Neural cell (in vitro differentiated cells): ENCODE data around the gene PIM2. TPM values are rescaled to one million over a fixed set of nuclear protein-coding genes. Genes with fewer than 3 reads are reported as not detected.

Experiments
- H2AFZ ChIP-seq: fragments of 200-600, 300-800 bp; sonication (generic), shearing (Covaris generic); 2 replicates; pipeline ENCODE4 v1.6.0; 2014; ENCODE audit warnings: low read depth, mild to moderate bottlenecking, antibody characterized with exemption, low read length, moderate library complexity
- H3F3A ChIP-seq: fragments of 200-600 bp; shearing (Covaris generic); 2 replicates; pipeline ENCODE4 v1.6.1; 2016; ENCODE audit warnings: mild to moderate bottlenecking, moderate library complexity, mixed read lengths, antibody characterized with exemption, low read length; ENCODE audit not compliant: insufficient read depth, poor library complexity, severe bottlenecking
- H3K27ac ChIP-seq: fragments of 200-600, 300-800 bp; sonication (generic), shearing (Covaris generic); 2 replicates; pipeline ENCODE4 v1.5.1; 2014; ENCODE audit warnings: mild to moderate bottlenecking, low read length, moderate library complexity
- H3K27me3 ChIP-seq: fragments of 300-800, 200-600 bp; sonication (generic), shearing (Covaris generic); 2 replicates; pipeline ENCODE4 v1.6.0; 2014; ENCODE audit warnings: mild to moderate bottlenecking, low read depth, low read length, moderate library complexity; ENCODE audit not compliant: insufficient read depth
- H3K36me3 ChIP-seq: fragments of 300-800, 200-600 bp; sonication (generic), shearing (Covaris generic); 2 replicates; pipeline ENCODE4 v1.5.1; 2014; ENCODE audit warnings: mild to moderate bottlenecking, antibody characterized with exemption, low read length, moderate library complexity; ENCODE audit not compliant: insufficient read depth
- H3K4me2 ChIP-seq: fragments of 300-800, 200-600 bp; sonication (generic), shearing (Covaris generic); 2 replicates; pipeline ENCODE4 v1.6.0; 2014; ENCODE audit warnings: mild to moderate bottlenecking, low read length
- H3K4me3 ChIP-seq: fragments of 300-800, 200-600 bp; sonication (generic), shearing (Covaris generic); 2 replicates; pipeline ENCODE4 v1.5.1; 2014; ENCODE audit warnings: mild to moderate bottlenecking, low read length, moderate library complexity
- H3K79me2 ChIP-seq: fragments of 200-600 bp; shearing (Covaris generic); replicated peaks from 2 replicates; pipeline ENCODE4 v1.6.0; 2014; ENCODE audit warnings: mild to moderate bottlenecking, low read length, moderate library complexity; ENCODE audit not compliant: insufficient read depth
- H3K9ac ChIP-seq: fragments of 300-800, 200-600 bp; sonication (generic), shearing (Covaris generic); 2 replicates; pipeline ENCODE4 v1.6.1; 2016; ENCODE audit warnings: mild to moderate bottlenecking, low read length, mixed read lengths
- H3K9me2 ChIP-seq: fragments of 200-600 bp; shearing (Covaris generic); 2 replicates; pipeline ENCODE4 v1.6.1; 2016; ENCODE audit warnings: mild to moderate bottlenecking, low read length, mixed read lengths; ENCODE audit not compliant: insufficient read depth
- H3K9me3 ChIP-seq: fragments of 200-600, 300-800 bp; sonication (generic), shearing (Covaris generic); 2 replicates; pipeline ENCODE4 v1.6.1; 2016; ENCODE audit warnings: mild to moderate bottlenecking, mixed run types, low read length, moderate library complexity, mixed read lengths
- H4K20me1 ChIP-seq: fragments of 200-600 bp; shearing (Covaris generic); 2 replicates; pipeline ENCODE4 v1.6.1; 2016; ENCODE audit warnings: mild to moderate bottlenecking, mixed run types; ENCODE audit not compliant: insufficient read depth
- CTCF ChIP-seq: fragments of 450-650 bp; IDR thresholded peaks from 2 replicates; pipeline ENCODE4 v1.5.1; 2014; ENCODE audit warnings: antibody characterized with exemption, mild to moderate bottlenecking, moderate library complexity; ENCODE audit not compliant: poor library complexity, severe bottlenecking
- EP300 ChIP-seq: fragments of 450-650 bp; conservative IDR thresholded peaks from 2 replicates; pipeline ENCODE4 v1.6.1; 2014; ENCODE audit warnings: antibody characterized with exemption, mild to moderate bottlenecking, moderate library complexity; ENCODE audit not compliant: poor library complexity, severe bottlenecking
- EZH2 ChIP-seq: fragments of 200-600, 300-800 bp; shearing (Covaris generic), sonication (generic); IDR thresholded peaks from 2 replicates; pipeline ENCODE4 v1.6.1; 2014; ENCODE audit warnings: antibody characterized with exemption, low read length, borderline replicate concordance, mild to moderate bottlenecking; ENCODE audit not compliant: insufficient read depth, poor library complexity, severe bottlenecking
- MXI1 ChIP-seq: fragments of 450-650 bp; conservative IDR thresholded peaks from 2 replicates; pipeline ENCODE4 v1.6.1; 2014; ENCODE audit warnings: antibody characterized with exemption, mild to moderate bottlenecking; ENCODE audit not compliant: poor library complexity, severe bottlenecking
- POLR2AphosphoS5 ChIP-seq: IDR thresholded peaks from 2 replicates; pipeline ENCODE4 v1.6.1; 2012
- RAD21 ChIP-seq: fragments of 450-650 bp; conservative IDR thresholded peaks from 2 replicates; pipeline ENCODE4 v1.6.1; 2014; ENCODE audit warnings: antibody characterized with exemption, mild to moderate bottlenecking, moderate library complexity
- SMC3 ChIP-seq: fragments of 450-650 bp; conservative IDR thresholded peaks from 2 replicates; pipeline ENCODE4 v1.6.1; 2014; ENCODE audit warnings: antibody characterized with exemption, mild to moderate bottlenecking, moderate library complexity; ENCODE audit not compliant: poor library complexity
- TAF1 ChIP-seq: IDR thresholded peaks from 2 replicates; pipeline ENCODE4 v1.6.1; 2012; ENCODE audit warnings: low read depth
- polyA plus RNA-seq: library from polyadenylated mRNA; depleted of rRNA; stranded (reverse); fragments of >200 nt; gene quantifications from 2 replicates; pipeline ENCODE4 v1.2.3, GENCODE V29; 2014
- small RNA-seq, 3 experiments: library from RNA; depleted of rRNA; stranded (forward); fragments of <200 nt; gene quantifications; one replicate each; pipeline ENCODE3, GENCODE V24; 2012
- TF ChIP-seq, protein P1 (sequence below): IDR thresholded peaks from 2 replicates; pipeline ENCODE4 v1.6.1; 2012; ENCODE audit warnings: borderline replicate concordance

The PIM2 gene
- polyA plus RNA-seq, 1 donor from 2014 or later, result 8.9 TPM

GRCh38 chrX:48864210-48864609 lies 54.6 kb downstream of the PIM2 start:
- Histone ChIP-seq H3K36me3 (no peaks in the 10 kb centered on the region), H4K20me1 (no peaks in the 10 kb centered on the region), H3K27me3 (no peaks in the 10 kb centered on the region), H3K9me3 (no peaks in the 10 kb centered on the region), H3K4me3 (no peak overlapping the region), H2AFZ (no peak overlapping the region), H3K9ac (no peak overlapping the region), H3K4me2 (no peak overlapping the region), H3K27ac (no peak overlapping the region), H3K79me2 (no peaks in the 10 kb centered on the region), H3F3A (no peaks in the 10 kb centered on the region), H3K9me2 (no peaks in the 10 kb centered on the region)
- TF ChIP-seq CTCF, result no peak
- TF ChIP-seq EZH2, result no peak
- no peak for TF ChIP-seq MXI1
- no peak for TF ChIP-seq RAD21
- no peak for TF ChIP-seq EP300
- TF ChIP-seq TAF1, result no peak
- no peak for TF ChIP-seq SMC3
- TF ChIP-seq POLR2AphosphoS5, result no peak
- TF ChIP-seq, protein P1, sequence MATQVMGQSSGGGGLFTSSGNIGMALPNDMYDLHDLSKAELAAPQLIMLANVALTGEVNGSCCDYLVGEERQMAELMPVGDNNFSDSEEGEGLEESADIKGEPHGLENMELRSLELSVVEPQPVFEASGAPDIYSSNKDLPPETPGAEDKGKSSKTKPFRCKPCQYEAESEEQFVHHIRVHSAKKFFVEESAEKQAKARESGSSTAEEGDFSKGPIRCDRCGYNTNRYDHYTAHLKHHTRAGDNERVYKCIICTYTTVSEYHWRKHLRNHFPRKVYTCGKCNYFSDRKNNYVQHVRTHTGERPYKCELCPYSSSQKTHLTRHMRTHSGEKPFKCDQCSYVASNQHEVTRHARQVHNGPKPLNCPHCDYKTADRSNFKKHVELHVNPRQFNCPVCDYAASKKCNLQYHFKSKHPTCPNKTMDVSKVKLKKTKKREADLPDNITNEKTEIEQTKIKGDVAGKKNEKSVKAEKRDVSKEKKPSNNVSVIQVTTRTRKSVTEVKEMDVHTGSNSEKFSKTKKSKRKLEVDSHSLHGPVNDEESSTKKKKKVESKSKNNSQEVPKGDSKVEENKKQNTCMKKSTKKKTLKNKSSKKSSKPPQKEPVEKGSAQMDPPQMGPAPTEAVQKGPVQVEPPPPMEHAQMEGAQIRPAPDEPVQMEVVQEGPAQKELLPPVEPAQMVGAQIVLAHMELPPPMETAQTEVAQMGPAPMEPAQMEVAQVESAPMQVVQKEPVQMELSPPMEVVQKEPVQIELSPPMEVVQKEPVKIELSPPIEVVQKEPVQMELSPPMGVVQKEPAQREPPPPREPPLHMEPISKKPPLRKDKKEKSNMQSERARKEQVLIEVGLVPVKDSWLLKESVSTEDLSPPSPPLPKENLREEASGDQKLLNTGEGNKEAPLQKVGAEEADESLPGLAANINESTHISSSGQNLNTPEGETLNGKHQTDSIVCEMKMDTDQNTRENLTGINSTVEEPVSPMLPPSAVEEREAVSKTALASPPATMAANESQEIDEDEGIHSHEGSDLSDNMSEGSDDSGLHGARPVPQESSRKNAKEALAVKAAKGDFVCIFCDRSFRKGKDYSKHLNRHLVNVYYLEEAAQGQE, result no peak

Small RNAs within 50 kb of the gene (small RNA-seq; reads per million reads assigned to genes)
- 0.07 to 0.41 (median 0.13) reads per million in 3 experiments for gene RNU6-722P

Other genes starting within 250 kb of the PIM2 start
- 1.0 and 1.1 TPM in 2 replicates for gene WAS, start 235.2 kb downstream of the PIM2 start, polyA plus RNA-seq
- gene SUV39H1, start 222.3 kb downstream of the PIM2 start, polyA plus RNA-seq, result 3.1 and 3.2 TPM in 2 replicates
- gene GLOD5, start 157.3 kb downstream of the PIM2 start, polyA plus RNA-seq, result not detected in 2 replicates
- gene GATA1, start 132.4 kb downstream of the PIM2 start, polyA plus RNA-seq, result not detected in 2 replicates
- gene HDAC6, start 117.0 kb downstream of the PIM2 start, polyA plus RNA-seq, result 161 and 166 TPM in 2 replicates
- 3.2 and 3.6 TPM in 2 replicates for gene ERAS, start 92.5 kb downstream of the PIM2 start, polyA plus RNA-seq
- gene PCSK1N, start 83.4 kb downstream of the PIM2 start, polyA plus RNA-seq, result 232 and 243 TPM in 2 replicates
- gene TIMM17B, start 21.3 kb downstream of the PIM2 start, polyA plus RNA-seq, result 131 and 156 TPM in 2 replicates
- 70.8 and 78.5 TPM in 2 replicates for gene PQBP1, start 21.1 kb downstream of the PIM2 start, polyA plus RNA-seq
- 20.7 and 25.3 TPM in 2 replicates for gene SLC35A2, start 7.4 kb downstream of the PIM2 start, polyA plus RNA-seq
- gene OTUD5, start 38.6 kb upstream of the PIM2 start, polyA plus RNA-seq, result 34.3 and 35.9 TPM in 2 replicates
- gene KCND1, start 52.8 kb upstream of the PIM2 start, polyA plus RNA-seq, result 3.7 and 4.8 TPM in 2 replicates
- 134 and 138 TPM in 2 replicates for gene GRIPAP1, start 83.2 kb upstream of the PIM2 start, polyA plus RNA-seq
- 8.9 and 17.9 TPM in 2 replicates for gene TFE3, start 124.3 kb upstream of the PIM2 start, polyA plus RNA-seq
- gene CCDC120, start 140.0 kb upstream of the PIM2 start, polyA plus RNA-seq, result 2.8 and 3.1 TPM in 2 replicates
- gene PRAF2, start 155.0 kb upstream of the PIM2 start, polyA plus RNA-seq, result 7.3 and 10.8 TPM in 2 replicates
- gene WDR45, start 160.9 kb upstream of the PIM2 start, polyA plus RNA-seq, result 26.5 and 29.5 TPM in 2 replicates
- gene GPKOW, start 204.7 kb upstream of the PIM2 start, polyA plus RNA-seq, result 22.9 and 27.3 TPM in 2 replicates
- 4.2 and 12.2 TPM in 2 replicates for gene MAGIX, start 243.7 kb upstream of the PIM2 start, polyA plus RNA-seq